Measurements from ENCODE around the gene HPN.
"Not testable (repeated sequence)": the region's sequence is repeated elsewhere in the genome, so short reads cannot be mapped to it uniquely, and the experiment has no call there.

The HPN gene

GRCh38 chr19:35041548-35042055, at the start of gene HPN:
Gene HPN (plus strand): TSS chr19:35041721. CDS start chr19:35042507, 786 bp downstream.
- DNase-seq = no peak

GRCh38 chr19:34992582-34992981, 48.9 kb upstream of the HPN start:
- DNase-seq = not testable (repeated sequence)

GRCh38 chr19:34994286-34994642, 47.3 kb upstream of the HPN start:
- DNase-seq = no peak

GRCh38 chr19:34994643-34995541, 46.6 kb upstream of the HPN start:
- peak; percentile 75 for DNase-seq

GRCh38 chr19:34995551-34995950, 46.0 kb upstream of the HPN start:
- no peak for DNase-seq

GRCh38 chr19:34997071-34997617, 44.4 kb upstream of the HPN start:
- no peak for DNase-seq

- not testable (repeated sequence) for DNase-seq
Measured at GRCh38 chr19:34998224-34998623, 43.3 kb upstream of the HPN start.

GRCh38 chr19:34998777-34999497, 42.6 kb upstream of the HPN start:
- DNase-seq = no peak

- no peak for DNase-seq
Measured at GRCh38 chr19:34999498-35000337, 41.8 kb upstream of the HPN start, which contains the start of gene GRAMD1A. Gene GRAMD1A (plus strand): TSS chr19:35000323. CDS start chr19:35000479, 156 bp downstream.

- DNase-seq = no peak
Measured at GRCh38 chr19:35000338-35000646, 41.2 kb upstream of the HPN start.

- peak; percentile 25 for DNase-seq
Measured at GRCh38 chr19:35000647-35001501, 40.6 kb upstream of the HPN start.

GRCh38 chr19:35002037-35002535, 39.4 kb upstream of the HPN start:
- no peak for DNase-seq

- no peak for DNase-seq
Measured at GRCh38 chr19:35004517-35005255, 36.8 kb upstream of the HPN start.

GRCh38 chr19:35005256-35005977, 36.1 kb upstream of the HPN start:
- DNase-seq = no peak

GRCh38 chr19:35006007-35006341, 35.5 kb upstream of the HPN start:
- DNase-seq = not testable (repeated sequence)

GRCh38 chr19:35006342-35006998, 35.1 kb upstream of the HPN start:
- no peak for DNase-seq

- DNase-seq = no peak
Measured at GRCh38 chr19:35006999-35007365, 34.5 kb upstream of the HPN start.

GRCh38 chr19:35007427-35007826, 34.1 kb upstream of the HPN start:
- DNase-seq = not testable (repeated sequence)

GRCh38 chr19:35008891-35009341, 32.6 kb upstream of the HPN start:
- no peak for DNase-seq
